Lower leg skin (tissue), 4 donors: Measurements from ENCODE around the gene ARHGAP9. TPM values are rescaled to one million over a fixed set of nuclear protein-coding genes. Genes with fewer than 3 reads are reported as not detected.
"Not testable (repeated sequence)": the region's sequence is repeated elsewhere in the genome, so short reads cannot be mapped to it uniquely, and the experiment has no call there.

Experiments
- DNase-seq, 2 donors: peaks; one replicate each; pipeline ENCODE4 v3.0.0-alpha.2; 2019; ENCODE audit warnings: low spot score in 2 of 2
- H3K4me3 ChIP-seq: fragments of 200-600 bp; sonication (generic); 2 replicates; pipeline ENCODE4 v1.5.1; 2017; ENCODE audit warnings: mild to moderate bottlenecking, low read depth; ENCODE audit not compliant: poor library complexity, severe bottlenecking
- CTCF ChIP-seq, 3 donors: fragments of 450-650 bp; IDR thresholded peaks; one replicate each; pipeline ENCODE4 v1.5.1; 2016; ENCODE audit warnings: antibody characterized with exemption in 3 of 3, mild to moderate bottlenecking in 3 of 3, moderate library complexity in 2 of 3
- POLR2A ChIP-seq, 2 donors: fragments of 450-650 bp; IDR thresholded peaks; one replicate each; pipeline ENCODE4 v1.6.1; 2016 to 2017; ENCODE audit warnings: antibody characterized with exemption in 2 of 2, mild to moderate bottlenecking in 1 of 2, moderate library complexity in 1 of 2
- WGBS, 2 donors: methylation state at CpG; one replicate each; pipeline ENCODE4 v1.1.5; 2018; 5-methylcytosine and 5-hydroxymethylcytosine counted together
- intact Hi-C: fragments of 100-400 bp; cut with DNase I; formaldehyde crosslinking; loops from one replicate; pipeline ENCODE4 v1.15.0; 2023; ENCODE audit warnings: low total_unique reads
- total RNA-seq, 4 donors: library from RNA; depleted of rRNA; stranded (reverse); fragments of >200 nt; gene quantifications; one replicate each; pipeline ENCODE4 v1.1.0, GENCODE V29; 2016

ARHGAP9 gene
- total RNA-seq, 4 donors from 2014 or later = 2.3 to 6.6 (median 3.1) TPM

- no peak for DNase-seq
- TF ChIP-seq CTCF (IDR thresholded peaks at IDR 0.05) (no peak), POLR2A (IDR thresholded peaks at IDR 0.05) (no peak)
- WGBS, 2 donors = 95 to 97% methylated on average over 4 of the region's 4 CpGs
- H3K4me3 ChIP-seq = no peak overlapping the region
- intact Hi-C loops = no loop called here
Observed at GRCh38 chr12:57511161-57511560, 31.5 kb upstream of the ARHGAP9 start.

GRCh38 chr12:57507796-57508195 lies 28.1 kb upstream of the ARHGAP9 start:
- intact Hi-C loops, H3K4me3 ChIP-seq, DNase-seq: not testable (repeated sequence)
- 94 to 98% methylated on average over 7 to 20 of the region's 28 CpGs for WGBS, 2 donors

- intact Hi-C loops, H3K4me3 ChIP-seq, DNase-seq: not testable (repeated sequence)
- WGBS, 2 donors = 64 to 84% methylated on average over 4 of the region's 4 CpGs
Observed at GRCh38 chr12:57506541-57506940, 26.9 kb upstream of the ARHGAP9 start.

GRCh38 chr12:57502311-57502969 lies 22.8 kb upstream of the ARHGAP9 start:
- DNase-seq = peak in 1 of 2 donors; percentile 61
- intact Hi-C loops, H3K4me3 ChIP-seq: not testable (repeated sequence)
- WGBS, 2 donors = 96 to 97% methylated on average over 22 of the region's 22 CpGs

GRCh38 chr12:57500213-57500612 lies 20.5 kb upstream of the ARHGAP9 start:
- no peak overlapping the region for H3K4me3 ChIP-seq
- WGBS, 2 donors = 93 to 99% methylated on average over 11 of the region's 11 CpGs
- DNase-seq = no peak
- TF ChIP-seq CTCF (IDR thresholded peaks at IDR 0.05) (no peak), POLR2A (IDR thresholded peaks at IDR 0.05) (no peak)
- intact Hi-C loops = no loop called here

DNA sequence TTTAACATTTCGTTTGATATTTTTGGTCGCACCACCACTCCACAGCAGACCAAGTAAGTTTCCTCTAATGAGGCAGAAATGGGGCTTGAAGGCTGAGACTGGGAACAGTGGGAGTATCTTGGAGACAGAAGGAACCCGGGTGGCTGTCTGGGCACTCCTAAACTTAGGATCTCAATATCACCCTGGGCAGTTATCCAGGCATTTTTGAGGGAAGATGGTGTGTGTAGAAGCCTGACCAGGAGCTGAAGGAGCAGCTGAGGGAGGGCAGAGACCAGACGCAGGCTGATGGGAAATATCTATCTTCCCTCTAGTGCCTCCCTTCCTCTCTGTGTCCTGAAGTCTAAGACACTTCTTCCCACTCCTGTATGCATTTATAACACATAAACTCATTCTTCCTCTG lies 18.9 kb upstream of the ARHGAP9 start:
- no peak overlapping the region for H3K4me3 ChIP-seq
- WGBS, 2 donors = 93 to 97% methylated on average over 4 of the region's 4 CpGs
- DNase-seq = no peak
- intact Hi-C loops = no loop called here
- no peak for TF ChIP-seq POLR2A (IDR thresholded peaks at IDR 0.05)
- no peak for TF ChIP-seq CTCF (IDR thresholded peaks at IDR 0.05)

GRCh38 chr12:57498132-57498502 lies 18.5 kb upstream of the ARHGAP9 start:
- TF ChIP-seq POLR2A (IDR thresholded peaks at IDR 0.05) (no peak), CTCF (IDR thresholded peaks at IDR 0.05) (no peak)
- peak in 1 of 2 donors; percentile 61 for DNase-seq
- WGBS, 2 donors = 86 to 94% methylated on average over 9 of the region's 9 CpGs
- no peak overlapping the region for H3K4me3 ChIP-seq
- intact Hi-C loops = no loop called here
